Right lobe of liver (tissue), 4 donors: Measurements from ENCODE around the gene MICA.

Experiments used
- CTCF ChIP-seq, 4 donors: fragments of 200-600 bp in 3 of 4; fragments of 450-650 bp in 1 of 4; IDR thresholded peaks; one replicate each; pipeline versions ENCODE4 v1.5.1 to v1.8.0; 2016 to 2022; ENCODE audit warnings: antibody characterized with exemption in 4 of 4, mild to moderate bottlenecking in 2 of 4
- POLR2A ChIP-seq: fragments of 450-650 bp; IDR thresholded peaks from one replicate; pipeline ENCODE4 v1.6.1; 2017; ENCODE audit warnings: antibody characterized with exemption, mild to moderate bottlenecking
- donor health status: DM: no; HTN: no; CAD: no.
- donor health status: DM: no; HTN: no; CAD: no.
- donor health status: DM: no; HTN: yes; CAD: no.

- TF ChIP-seq CTCF (IDR thresholded peaks at IDR 0.05) (no peak), POLR2A (no peak)
Observed at GRCh38 chr6:31462026-31462963, 58.9 kb downstream of the MICA start.
